ENCODE measurements around the gene POLK.
A peak's percentile ranks its signal among the peaks of the same experiment; 100 is the strongest.
"Not testable (repeated sequence)": the region's sequence is repeated elsewhere in the genome, so short reads cannot be mapped to it uniquely, and the experiment has no call there.

Gene POLK

DNA sequence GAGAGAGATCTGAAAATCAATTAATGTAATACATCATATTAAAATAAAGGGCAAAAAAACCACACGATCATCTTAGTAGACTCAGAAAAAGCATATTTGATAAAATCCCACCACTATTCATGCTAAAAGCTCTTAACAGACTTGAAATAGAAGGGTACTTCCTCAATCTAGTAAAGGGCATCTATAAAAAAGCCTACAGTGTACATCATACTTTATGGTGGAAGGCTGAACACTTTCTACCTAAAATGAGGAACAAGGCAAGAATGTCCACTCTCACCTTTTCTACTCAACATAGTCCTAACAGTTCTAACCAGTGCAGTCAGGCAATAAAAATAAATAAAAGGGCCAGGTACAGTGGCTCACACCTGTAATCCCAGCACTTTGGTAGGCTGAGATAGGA, 38.9 kb downstream of the POLK start:
- TF ChIP-seq, protein P1, sequence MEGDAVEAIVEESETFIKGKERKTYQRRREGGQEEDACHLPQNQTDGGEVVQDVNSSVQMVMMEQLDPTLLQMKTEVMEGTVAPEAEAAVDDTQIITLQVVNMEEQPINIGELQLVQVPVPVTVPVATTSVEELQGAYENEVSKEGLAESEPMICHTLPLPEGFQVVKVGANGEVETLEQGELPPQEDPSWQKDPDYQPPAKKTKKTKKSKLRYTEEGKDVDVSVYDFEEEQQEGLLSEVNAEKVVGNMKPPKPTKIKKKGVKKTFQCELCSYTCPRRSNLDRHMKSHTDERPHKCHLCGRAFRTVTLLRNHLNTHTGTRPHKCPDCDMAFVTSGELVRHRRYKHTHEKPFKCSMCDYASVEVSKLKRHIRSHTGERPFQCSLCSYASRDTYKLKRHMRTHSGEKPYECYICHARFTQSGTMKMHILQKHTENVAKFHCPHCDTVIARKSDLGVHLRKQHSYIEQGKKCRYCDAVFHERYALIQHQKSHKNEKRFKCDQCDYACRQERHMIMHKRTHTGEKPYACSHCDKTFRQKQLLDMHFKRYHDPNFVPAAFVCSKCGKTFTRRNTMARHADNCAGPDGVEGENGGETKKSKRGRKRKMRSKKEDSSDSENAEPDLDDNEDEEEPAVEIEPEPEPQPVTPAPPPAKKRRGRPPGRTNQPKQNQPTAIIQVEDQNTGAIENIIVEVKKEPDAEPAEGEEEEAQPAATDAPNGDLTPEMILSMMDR (conservative IDR thresholded peaks at IDR 0.05; ENCODE audit: low read depth): no peak
- CTCF ChIA-PET: interaction anchor here (0.7 kb wide), 1 partner anchor 69 kb away, joined by 3 read pairs; no protein-coding TSS in a partner anchor
- POLR2A ChIA-PET (ENCODE audit: low non-redundant PET): no interaction called here
- H3K27ac ChIP-seq: no peak overlapping the region
- no peak for DNase-seq (ENCODE audit: low spot score)

DNA sequence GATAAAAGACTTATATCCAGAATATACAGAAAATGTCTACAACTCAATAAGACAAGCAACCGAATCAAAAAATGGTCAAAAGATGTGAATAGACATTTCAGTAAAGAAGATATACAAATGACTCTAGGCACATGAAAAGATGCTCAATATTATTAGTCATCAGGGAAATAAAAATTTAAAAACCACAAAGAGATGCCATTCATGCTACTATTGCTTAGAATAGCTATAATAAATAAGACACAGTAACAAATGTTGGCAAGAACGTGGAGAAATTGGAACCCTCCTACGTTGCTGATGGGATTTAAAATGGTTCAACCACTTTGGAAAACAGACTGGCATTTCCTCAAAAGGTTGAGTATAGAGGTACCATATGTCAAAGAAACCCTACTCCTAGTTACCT, 39.8 kb downstream of the POLK start:
- TF ChIP-seq, protein P1 (conservative IDR thresholded peaks at IDR 0.05; ENCODE audit: low read depth): no peak
- DNase-seq (ENCODE audit: low spot score): no peak
- CTCF ChIA-PET: interaction anchor here (0.7 kb wide), 1 partner anchor 70 kb away, joined by 3 read pairs; no protein-coding TSS in a partner anchor
- POLR2A ChIA-PET (ENCODE audit: low non-redundant PET): no interaction called here
- no peak overlapping the region for H3K27ac ChIP-seq

DNA sequence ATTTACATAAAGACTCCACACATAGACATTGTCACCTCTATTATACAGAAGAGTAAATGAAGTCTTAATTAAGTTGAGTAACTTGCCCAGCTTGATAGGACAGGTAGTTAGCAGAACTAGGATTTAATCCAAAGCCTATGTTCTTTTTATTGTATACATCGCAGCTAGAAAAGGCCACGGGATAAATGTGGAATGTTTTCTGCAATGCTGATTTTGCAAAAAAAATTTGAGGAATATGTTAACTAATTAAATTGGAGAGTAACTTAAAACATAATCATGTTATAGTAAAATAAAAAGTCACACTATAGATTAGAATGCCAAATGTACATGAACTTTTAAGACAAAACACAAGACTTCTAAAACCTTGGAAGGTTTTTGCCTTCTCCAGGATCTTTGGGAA, 41.1 kb downstream of the POLK start:
- CTCF ChIA-PET: interaction anchor here (0.6 kb wide), 1 partner anchor 226 kb away, joined by 3 read pairs; no protein-coding TSS in a partner anchor
- POLR2A ChIA-PET (ENCODE audit: low non-redundant PET): no interaction called here
- no peak overlapping the region for H3K27ac ChIP-seq
- no peak for DNase-seq (ENCODE audit: low spot score)
- TF ChIP-seq, protein P1 (conservative IDR thresholded peaks at IDR 0.05; ENCODE audit: low read depth): no peak

DNA sequence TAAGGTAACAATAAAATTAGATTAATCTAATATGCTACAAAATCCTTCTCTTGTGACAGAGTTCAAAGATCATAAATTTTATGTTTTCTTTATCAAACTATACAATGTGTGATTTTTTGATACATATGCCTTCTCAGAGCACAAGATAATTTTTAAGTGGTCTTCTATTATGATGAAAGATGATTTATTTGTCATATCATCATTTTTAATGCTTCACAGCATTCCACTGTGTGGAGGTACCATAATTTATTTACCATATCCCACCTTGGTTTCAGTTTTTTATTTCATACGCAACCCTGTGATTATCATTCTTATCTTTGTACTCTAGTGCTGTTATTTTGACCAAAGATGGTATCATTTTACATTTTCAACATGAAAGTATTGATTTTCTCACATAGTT, 41.7 kb downstream of the POLK start:
- ChIA-PET POLR2A (ENCODE audit: low non-redundant PET) (no interaction called here), CTCF (no interaction called here)
- TF ChIP-seq, protein P1 (conservative IDR thresholded peaks at IDR 0.05; ENCODE audit: low read depth): no peak
- no peak overlapping the region for H3K27ac ChIP-seq
- DNase-seq (ENCODE audit: low spot score): no peak

DNA sequence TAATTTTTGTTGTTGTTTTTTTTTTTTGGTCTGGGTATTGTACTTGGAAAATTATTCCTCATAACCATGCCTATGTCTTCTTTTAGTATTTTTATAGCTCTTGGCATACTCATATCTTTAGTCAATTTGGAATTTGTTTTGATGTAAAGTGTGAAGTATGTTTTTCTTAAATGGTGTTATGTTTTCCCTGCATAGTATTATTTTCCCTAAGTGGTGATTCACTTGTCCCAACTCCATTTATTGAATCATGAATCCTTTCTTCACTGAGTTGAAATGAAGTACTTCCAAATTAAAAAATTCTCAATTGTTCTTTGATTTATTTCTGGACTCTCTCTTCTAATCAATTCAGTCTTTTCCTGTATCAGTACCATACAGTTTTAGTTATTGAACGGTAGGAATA, 46.5 kb downstream of the POLK start:
- TF ChIP-seq, protein P1 (conservative IDR thresholded peaks at IDR 0.05; ENCODE audit: low read depth): no peak
- POLR2A ChIA-PET (ENCODE audit: low non-redundant PET): no interaction called here
- CTCF ChIA-PET: no interaction called here
- H3K27ac ChIP-seq: no peak overlapping the region
- no peak for DNase-seq (ENCODE audit: low spot score)

DNA sequence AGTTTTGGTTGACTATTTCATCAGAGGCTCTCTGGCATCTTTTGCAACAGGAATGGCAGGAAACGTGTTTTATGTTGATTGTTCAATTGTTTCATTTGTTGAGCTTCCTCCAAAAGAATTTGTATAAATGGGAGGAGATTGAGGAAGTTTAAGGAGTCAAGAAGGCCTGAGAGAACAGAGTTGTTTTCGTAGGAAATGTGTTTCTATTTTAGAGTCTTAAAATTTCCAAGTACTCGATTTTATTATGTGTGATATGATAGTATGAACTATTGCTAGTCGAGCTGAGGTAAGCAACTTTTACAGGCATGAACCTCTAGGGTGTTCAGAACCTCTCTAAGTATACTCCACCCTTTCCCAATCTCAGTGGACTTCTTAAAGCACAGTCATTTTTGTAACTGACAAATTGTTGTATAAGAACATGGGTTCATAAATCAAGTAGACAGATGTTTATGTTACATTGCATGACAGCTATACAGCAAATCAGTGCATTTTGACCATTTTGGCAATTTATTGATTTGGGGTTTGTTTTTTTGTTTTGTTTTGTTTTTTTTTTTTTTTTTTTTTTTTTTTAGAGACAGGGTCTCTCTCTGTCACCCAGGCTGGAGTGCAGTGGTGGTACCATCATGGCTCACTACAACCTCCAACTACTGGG, 47.4 kb downstream of the POLK start:
- TF ChIP-seq, protein P1 (conservative IDR thresholded peaks at IDR 0.05; ENCODE audit: low read depth): no peak
- no peak overlapping the region for H3K27ac ChIP-seq
- ChIA-PET POLR2A (ENCODE audit: low non-redundant PET) (no interaction called here), CTCF (no interaction called here)
- DNase-seq (ENCODE audit: low spot score): no peak

DNA sequence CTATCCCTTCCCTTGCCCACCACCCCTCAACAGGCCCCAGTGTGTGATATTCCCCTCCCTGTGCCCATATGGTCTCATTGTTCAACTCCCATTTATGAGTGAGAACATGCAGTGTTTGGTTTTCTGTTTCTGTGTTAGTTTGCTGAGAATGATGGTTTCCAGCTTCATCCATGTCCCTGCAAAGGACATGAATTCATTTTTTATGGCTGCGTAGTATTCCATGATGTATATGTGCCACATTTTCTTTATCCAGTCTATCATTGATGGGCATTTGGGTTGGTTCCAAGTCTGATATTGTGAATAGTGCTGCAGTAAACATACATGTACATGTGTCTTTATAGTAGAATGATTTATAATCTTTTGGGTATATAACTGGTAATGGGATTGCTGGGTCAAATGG, 49.0 kb downstream of the POLK start:
- CTCF ChIA-PET; POLR2A ChIA-PET (ENCODE audit: low non-redundant PET); H3K27ac ChIP-seq; DNase-seq (ENCODE audit: low spot score): not testable (repeated sequence)

DNA sequence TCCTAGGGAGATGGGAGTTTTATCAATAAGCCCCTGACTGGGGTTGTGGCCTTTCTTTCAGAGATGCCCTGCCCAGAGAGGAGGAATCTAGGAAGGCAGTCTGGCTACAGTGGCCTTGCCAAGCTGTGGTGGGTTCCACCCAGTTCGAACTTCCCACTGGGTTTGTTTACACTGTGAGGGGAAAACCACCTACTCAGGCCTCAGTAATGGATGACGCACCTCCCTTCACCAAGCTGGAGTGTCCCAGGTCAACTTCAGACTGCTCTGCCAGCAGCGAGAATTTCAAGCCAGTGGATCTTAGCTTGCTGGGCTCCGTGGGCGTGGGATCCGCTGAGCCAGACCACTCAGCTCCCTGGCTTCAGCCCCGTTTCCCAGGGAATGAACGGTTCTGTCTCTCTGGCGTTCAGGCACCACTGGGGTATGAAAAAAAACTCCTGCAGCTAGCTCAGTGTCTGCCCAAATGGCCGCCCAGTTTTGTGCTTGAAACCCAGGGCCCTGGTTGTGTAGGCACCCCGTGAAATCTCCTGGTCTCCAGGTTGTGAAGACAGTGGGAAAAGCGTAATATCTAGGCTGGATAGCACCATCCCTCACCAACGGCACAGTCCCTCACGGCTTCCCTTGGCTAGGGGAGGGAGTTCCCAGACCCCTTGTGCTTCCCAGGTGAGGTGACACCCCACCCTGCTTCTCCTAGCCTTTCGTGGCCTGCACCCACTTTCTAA, 54.5 kb downstream of the POLK start:
- peak; percentile 23 for DNase-seq (ENCODE audit: low spot score)
- peak overlapping the region; percentile 83 for H3K27ac ChIP-seq
- CTCF ChIA-PET: interaction anchor here (0.6 to 1.0 kb wide), 2 partner anchors 115 to 1117 kb away, joined by 5 read pairs; no protein-coding TSS in a partner anchor
- POLR2A ChIA-PET (ENCODE audit: low non-redundant PET): not testable (repeated sequence)
